ENCODE results near the gene MARK3. TPM values are rescaled to one million over a fixed set of nuclear protein-coding genes. Genes with fewer than 3 reads are reported as not detected.
A peak's percentile ranks its signal among the peaks of the same experiment; 100 is the strongest.

Gene MARK3
- total RNA-seq, 1 experiment from 2014 or later = 72.5 TPM

DNA sequence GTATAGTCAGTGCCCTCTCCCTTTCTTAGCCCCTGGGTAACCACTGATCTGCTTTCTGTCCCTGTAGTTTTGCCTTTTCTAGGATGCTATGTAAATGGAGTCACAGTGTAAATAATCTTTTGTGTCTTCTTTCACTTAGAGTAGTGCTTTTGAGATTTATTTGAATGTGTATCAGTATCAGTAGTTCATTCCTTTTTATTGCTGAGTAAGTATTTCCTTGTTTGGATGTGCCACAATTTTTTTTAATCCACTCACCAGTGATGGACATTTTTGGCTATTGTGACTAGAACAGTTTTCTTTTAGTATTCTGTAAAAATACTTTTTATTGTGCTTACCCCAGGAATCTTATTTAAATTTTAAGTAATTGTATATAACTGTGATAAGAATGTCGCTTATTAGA lies 3.4 kb downstream of the MARK3 start (continued):
- TF ChIP-seq, protein P1, sequence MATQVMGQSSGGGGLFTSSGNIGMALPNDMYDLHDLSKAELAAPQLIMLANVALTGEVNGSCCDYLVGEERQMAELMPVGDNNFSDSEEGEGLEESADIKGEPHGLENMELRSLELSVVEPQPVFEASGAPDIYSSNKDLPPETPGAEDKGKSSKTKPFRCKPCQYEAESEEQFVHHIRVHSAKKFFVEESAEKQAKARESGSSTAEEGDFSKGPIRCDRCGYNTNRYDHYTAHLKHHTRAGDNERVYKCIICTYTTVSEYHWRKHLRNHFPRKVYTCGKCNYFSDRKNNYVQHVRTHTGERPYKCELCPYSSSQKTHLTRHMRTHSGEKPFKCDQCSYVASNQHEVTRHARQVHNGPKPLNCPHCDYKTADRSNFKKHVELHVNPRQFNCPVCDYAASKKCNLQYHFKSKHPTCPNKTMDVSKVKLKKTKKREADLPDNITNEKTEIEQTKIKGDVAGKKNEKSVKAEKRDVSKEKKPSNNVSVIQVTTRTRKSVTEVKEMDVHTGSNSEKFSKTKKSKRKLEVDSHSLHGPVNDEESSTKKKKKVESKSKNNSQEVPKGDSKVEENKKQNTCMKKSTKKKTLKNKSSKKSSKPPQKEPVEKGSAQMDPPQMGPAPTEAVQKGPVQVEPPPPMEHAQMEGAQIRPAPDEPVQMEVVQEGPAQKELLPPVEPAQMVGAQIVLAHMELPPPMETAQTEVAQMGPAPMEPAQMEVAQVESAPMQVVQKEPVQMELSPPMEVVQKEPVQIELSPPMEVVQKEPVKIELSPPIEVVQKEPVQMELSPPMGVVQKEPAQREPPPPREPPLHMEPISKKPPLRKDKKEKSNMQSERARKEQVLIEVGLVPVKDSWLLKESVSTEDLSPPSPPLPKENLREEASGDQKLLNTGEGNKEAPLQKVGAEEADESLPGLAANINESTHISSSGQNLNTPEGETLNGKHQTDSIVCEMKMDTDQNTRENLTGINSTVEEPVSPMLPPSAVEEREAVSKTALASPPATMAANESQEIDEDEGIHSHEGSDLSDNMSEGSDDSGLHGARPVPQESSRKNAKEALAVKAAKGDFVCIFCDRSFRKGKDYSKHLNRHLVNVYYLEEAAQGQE (IDR thresholded peaks at IDR 0.05; ENCODE audit: low read depth) = no peak

DNA sequence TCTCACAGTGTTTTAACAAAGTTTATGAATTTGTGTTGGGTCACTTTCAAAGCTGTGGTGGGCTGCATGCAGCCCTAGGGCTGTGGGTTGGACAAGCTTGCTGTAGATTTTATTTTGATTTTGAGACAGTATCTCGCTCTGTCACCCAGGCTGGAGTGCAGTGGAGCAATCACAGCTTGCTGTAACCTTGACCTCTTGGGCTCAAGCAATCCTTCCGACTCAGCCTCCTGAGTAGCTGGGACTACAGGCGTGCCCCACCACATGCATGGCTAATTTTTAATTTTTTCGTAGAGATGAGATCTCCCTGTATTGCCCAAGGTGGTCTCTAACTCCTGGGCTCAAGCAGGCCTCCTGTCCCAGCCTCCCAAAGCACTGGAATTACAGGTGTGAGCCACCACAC lies 5.4 kb downstream of the MARK3 start:
- H3K9me2 ChIP-seq (ENCODE audit: insufficient read depth) = no peaks in the 10 kb centered on the region
- no peak overlapping the region for H3K9ac ChIP-seq (ENCODE audit: low read length)
- H3K27ac ChIP-seq (ENCODE audit: low read depth, low read length) = no peak overlapping the region; the same call in 1 of the 2 replicates
- H3K27me3 ChIP-seq (ENCODE audit: insufficient read depth, low read length) = no peaks in the 10 kb centered on the region
- intact Hi-C loops (cut with micrococcal nuclease) = loop anchor here (5.0 kb wide), 1 partner anchor 93 kb away; no protein-coding TSS in a partner anchor
- peaks cover 22% of the 10 kb centered on the region; the same call in 1 of the 2 replicates for H4K20me1 ChIP-seq (ENCODE audit: insufficient read depth)
- H3K79me2 ChIP-seq (ENCODE audit: insufficient read depth, low read length) = peaks cover 99% of the 10 kb centered on the region
- DNase-seq (ENCODE audit: low read depth, low spot score) (no peak), ATAC-seq (peak; percentile 29; the same call in 1 of the 2 replicates)
- H2AFZ ChIP-seq (ENCODE audit: low read depth, low read length, poor library complexity, severe bottlenecking) = no peak overlapping the region
- no peaks in the 10 kb centered on the region for H3K9me3 ChIP-seq (ENCODE audit: control insufficient read depth in 1 of 2, insufficient read depth in 1 of 2, low read depth in 1 of 2, low read length in 2 of 2)
- no peak overlapping the region for H3K4me3 ChIP-seq (replicated peaks in 1 of 2; ENCODE audit: low read depth in 1 of 2, low read length in 2 of 2)
- TF ChIP-seq CBX3 (IDR thresholded peaks at IDR 0.05; ENCODE audit: low read depth) (no peak), EZH2phosphoT487 (IDR thresholded peaks at IDR 0.05; ENCODE audit: borderline replicate concordance) (no peak), TCF7L2 (IDR thresholded peaks at IDR 0.05; ENCODE audit: borderline replicate concordance, extremely low read depth, insufficient read depth, insufficient read length) (no peak), CEBPB (IDR thresholded peaks at IDR 0.05; ENCODE audit: low read depth) (no peak), YY1 (IDR thresholded peaks at IDR 0.05; ENCODE audit: extremely low read depth, insufficient replicate concordance, low read depth, low read length) (no peak)
- BruUV-seq (replicated peaks) = no TSS peak
- ChIA-PET CTCF (interaction anchor here (0.6 to 2.2 kb wide), 19 partner anchors 9 to 316 kb away, joined by 3 to 20 read pairs (median 4); partner anchors contain the start of gene EIF5), POLR2A (interaction anchor here (1.4 to 1.6 kb wide), 2 partner anchors 10 to 57 kb away, joined by 4 to 8 read pairs; partner anchors contain the start of gene EIF5), RAD21 (ENCODE audit: low non-redundant PET in 1 of 2, low total read pairs in 2 of 2, uncharacterized antibody in 2 of 2, unreplicated experiment in 2 of 2) (interaction anchor here (0.6 to 0.7 kb wide), 2 partner anchors 111 to 1074 kb away, joined by 3 to 4 read pairs; no protein-coding TSS in a partner anchor)
- H3K4me2 ChIP-seq (ENCODE audit: low read length) = no peak overlapping the region
- H3K4me1 ChIP-seq (ENCODE audit: control insufficient read depth in 1 of 2, insufficient read depth in 2 of 2, low read length in 2 of 2) = peaks cover 21 to 29% of the 10 kb centered on the region in 2 experiments
- no peaks in the 10 kb centered on the region for H3K36me3 ChIP-seq (ENCODE audit: control insufficient read depth in 1 of 2, insufficient read depth in 2 of 2, low read length in 2 of 2)
